Activated CD4-positive, alpha-beta T cell treated with anti-CD3 and anti-CD28 coated beads, Interleukin-10, Interleukin-2, amounts not matched to agents 100 ng/mL and 50 ng/mL, durations not matched to agents 16 hours and 8 hours (primary cell): ENCODE results near the gene MFAP4.
"Not testable (repeated sequence)": the region's sequence is repeated elsewhere in the genome, so short reads cannot be mapped to it uniquely, and the experiment has no call there.

Experiments
- DNase-seq: peaks from one replicate; pipeline ENCODE4 v3.0.0-alpha.2; 2020

MFAP4 gene

DNA sequence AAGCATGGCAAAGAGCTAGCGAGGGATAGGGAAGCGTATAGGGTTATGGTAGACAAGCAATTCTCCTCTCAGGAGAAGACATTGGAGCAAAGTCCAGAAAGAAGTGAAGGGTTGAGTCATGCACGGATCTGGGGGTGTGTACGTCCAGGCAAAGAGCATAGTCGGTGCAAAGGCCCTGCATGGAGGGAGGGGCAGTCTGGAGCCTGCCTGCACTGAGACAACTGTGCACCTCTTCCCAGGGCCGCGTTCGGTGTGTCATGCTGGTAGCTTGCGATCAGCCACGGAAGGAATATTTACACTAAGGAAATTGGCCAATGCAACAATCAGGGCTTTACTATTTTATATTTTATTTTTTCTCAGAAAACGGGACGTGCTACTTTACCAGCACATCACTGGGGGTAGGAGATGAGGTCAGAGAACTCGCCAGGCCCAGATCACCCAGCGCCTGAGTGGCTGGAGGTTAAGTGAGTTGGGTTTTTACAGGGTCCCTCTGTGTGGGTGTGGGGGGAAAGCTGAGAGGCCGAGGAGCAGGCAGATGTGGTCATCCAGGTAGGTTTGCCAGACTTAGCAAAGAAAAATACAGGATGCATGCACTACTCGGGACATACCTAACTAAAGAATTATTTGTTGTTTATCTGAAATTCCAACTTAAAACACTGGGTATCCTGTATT, 17.7 kb downstream of the MFAP4 start:
- no peak for DNase-seq

DNA sequence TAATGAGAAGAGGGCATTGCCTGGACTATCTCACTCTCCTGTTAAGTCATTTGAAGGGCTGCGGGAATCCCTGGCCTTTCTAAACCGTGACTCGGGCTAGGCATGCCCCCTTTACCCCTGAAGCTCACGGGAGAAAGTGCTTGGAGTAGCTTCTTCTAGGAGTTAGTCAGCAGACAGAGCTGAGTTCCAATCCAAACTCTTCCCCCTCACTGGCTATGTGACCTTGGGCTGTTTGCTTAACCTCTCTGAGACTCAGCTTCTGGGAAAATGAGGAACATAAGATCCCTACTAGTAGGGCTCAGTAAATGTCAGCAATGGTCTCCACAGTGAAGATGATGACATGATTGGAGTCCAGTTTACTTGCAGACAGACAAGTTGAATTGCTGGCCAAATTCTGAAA, 18.8 kb downstream of the MFAP4 start:
- DNase-seq: no peak

DNA sequence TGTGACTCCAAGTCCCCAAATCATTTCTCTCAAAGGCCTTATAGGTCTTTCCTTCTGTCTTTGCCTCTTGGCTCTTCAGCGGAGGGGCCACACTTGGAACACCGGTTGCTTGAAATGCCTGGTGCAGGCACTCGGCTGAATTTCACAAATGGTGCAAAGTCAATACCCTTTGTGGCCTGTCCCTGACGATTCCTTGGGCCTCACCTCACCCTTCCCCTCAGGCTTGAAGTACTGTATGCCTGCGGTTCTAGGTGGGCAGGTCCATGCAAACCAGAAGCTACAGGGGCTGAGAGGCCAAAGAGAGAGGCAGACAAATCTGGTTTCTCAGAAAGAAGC, 20.4 kb downstream of the MFAP4 start:
- DNase-seq: no peak

DNA sequence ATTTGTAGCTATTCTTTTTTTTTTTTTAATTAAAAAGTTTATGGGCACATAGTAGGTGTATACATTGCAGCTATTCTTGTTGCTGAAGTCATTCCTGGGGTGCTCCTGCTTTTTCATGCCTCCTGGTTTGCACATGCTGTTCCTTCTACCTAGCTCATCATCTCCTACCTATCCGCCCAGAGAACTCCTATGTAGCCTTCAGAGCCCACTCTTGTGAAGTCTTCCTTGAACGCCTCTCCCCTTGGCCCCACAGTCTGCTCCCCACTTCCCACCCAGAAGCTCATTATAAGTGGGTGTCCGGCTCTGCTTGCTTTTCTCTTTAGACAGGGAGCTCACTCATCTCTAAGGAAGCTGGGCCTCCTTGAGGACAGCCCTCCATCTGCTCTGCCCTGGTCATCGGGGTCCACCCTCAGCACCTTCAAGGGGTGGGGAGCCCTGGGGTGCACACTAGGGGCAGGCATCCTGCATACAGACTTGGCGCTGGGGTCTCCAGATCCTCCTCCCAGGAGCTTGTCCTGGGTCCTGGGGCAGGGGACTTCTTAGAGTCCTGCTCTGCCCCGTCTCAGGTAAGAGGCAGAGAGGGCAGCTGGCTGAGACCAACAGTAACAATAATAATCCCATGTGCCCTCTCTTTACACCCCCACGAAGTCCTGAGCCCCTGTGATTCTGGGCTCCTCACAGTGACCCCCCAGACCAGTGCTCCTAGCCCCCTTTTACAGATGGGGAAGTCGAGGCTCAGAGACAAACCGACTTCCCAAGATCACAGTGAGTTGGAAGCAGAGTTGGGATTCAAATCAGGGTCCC, 21.0 kb downstream of the MFAP4 start:
- no peak for DNase-seq

DNA sequence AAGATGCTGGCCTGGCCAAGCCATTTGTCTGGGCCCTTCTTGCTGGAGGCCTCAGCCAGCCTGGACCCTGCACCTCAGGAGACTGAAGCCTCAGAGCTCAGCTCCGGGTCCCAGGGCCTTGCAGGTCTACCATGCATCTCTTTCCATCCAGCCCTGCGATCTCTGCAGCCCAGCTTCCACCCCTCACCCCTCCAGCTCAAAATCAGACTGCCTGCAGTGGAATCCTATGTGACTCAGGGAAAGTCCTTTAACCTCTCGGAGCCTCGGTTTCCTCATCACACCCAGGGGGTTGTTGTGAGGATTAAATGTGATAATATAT, 21.5 kb downstream of the MFAP4 start:
- no peak for DNase-seq

DNA sequence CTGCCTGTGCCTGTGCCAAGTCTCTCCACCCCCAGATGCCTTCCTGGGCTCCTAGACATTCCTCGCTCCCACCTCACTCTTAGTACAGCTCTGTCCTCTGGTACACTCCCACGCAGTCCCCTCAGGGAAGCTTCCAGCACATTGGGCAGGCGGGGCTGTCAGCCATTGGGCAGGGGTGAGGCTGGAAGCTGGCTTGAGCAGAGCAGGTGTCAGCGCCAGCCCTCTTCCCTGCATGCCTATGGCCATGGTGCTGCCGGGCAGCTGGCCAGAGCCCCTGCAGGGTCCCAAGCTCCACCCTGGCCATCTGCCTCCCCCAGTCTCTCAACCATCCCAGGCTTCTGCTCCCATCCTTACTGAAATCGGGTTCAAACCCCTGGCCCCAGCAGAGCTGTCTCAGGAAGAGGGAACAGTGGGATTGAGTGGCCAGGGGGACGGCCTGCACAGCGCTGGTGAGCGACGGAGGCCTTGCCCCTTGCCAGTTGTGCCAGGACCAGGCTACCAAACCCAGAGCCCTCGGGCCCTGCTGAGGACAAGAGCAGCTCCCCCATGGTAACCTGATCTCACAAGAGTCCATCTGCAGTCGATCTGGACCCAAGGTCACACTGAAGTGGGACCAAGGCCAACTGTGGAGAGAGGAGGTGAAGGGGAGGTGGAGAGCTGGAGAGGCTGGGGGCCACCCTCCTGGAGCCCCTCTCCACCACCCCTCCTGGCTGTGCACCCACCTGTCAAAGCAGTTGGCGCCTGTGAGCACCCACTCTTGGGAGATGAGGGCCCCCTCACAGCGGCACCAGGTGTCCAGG, 22.1 kb downstream of the MFAP4 start:
- no peak for DNase-seq

DNA sequence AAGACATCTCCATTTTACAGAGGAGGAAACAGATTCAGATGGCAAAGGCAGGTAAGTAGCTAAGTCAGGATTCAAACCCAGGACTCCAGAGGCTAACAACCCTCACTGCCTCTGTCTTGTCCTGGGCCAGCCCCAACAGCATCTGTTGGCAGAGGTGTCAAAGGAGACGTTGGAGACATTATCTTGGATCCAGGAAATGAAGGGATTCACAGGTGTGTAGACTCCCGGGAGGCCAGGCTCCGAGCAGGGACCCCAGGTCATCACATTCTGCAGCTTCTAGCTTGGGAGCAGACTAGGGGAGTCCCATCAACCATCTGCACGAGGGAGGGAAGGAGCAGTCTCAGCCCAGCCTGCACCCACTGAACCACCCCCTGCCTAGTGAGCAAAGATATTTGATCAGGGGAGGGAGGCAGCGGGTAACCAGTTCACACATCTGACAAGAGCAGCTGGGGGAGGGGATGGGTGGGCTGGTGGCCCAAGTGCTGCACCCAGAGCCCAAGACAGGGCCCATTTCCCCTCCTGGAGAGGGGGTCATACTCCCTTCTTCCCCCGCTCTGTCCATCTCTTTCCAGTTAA, 23.4 kb downstream of the MFAP4 start:
- no peak for DNase-seq

DNA sequence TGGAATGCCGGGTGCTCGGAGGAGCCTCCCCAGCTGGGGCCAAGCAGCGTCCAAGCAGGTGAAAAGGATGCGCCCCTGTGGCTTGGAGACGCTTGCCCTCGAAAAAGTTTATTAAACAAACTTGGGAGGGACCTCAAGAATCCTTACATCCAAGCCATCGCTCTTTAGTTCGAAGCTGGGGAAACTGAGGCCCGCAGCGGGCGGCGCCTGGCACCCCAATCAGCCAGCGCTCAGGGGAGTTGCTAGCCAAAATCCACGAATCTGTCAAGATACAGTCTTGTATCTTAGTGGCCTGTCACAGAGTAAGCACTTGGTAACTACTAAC, 23.9 kb downstream of the MFAP4 start:
- no peak for DNase-seq

DNA sequence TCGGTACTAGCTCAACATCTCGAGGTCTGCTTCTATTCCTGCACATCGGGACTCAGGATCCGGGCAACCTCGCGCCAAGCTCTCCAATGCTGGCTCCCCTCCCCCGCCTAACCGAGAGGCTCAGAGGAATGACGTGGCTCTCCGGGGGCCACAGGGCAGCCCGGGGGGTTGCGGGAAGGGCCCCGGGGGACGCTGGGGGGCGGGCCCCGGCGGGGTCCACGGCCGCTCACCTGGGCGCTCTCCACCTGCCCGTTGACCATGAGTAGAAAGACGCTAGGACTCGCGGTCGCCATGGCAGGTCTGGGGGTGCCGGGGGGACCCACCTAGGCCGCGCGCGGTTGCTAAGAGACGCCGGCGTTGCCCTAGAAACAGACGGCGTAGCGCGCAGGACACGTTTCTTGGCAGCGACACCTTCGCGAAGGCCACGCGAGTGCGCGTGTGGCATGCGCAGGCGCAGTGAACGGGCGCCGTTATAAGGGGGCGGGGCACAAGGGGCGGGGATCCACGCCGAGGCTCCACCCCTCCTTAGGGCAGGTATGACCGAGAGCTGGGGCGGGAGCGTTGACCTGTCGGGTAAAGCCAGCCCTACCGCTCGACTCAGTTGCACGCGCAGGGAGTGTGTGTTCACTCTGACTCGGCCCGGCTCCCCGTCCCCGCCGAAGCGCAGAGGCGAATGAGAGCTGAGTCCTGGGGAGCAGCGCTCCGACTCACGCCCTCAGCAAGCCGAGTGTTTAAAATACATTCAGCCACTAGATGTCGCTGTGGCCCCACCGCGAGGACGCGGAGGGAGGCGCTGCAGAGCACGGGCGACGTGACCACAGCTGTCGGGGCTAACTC, 24.5 kb downstream of the MFAP4 start, which contains the start of gene B9D1:
TSS of gene B9D1 (minus strand) at position 447 of the 837 bp plus-strand sequence. CDS start at position 293, 154 bp downstream.
- DNase-seq: peak; percentile 93

DNA sequence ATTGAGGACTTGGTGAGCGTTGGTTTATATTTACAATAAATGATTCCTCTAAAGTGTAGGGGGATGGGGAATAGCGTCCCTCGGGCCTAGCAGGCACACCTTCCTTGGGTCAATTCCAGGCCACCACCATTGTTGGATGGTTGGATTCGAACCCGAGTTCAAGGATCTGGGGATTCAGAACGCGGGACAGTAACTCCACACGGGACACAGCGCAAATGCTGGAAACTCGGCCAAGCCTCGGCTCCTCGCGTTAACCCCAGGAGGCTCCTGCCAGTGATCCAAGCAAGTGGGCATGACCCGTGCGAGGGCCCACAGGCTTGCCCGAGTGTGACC, 25.1 kb downstream of the MFAP4 start:
- no peak for DNase-seq

DNA sequence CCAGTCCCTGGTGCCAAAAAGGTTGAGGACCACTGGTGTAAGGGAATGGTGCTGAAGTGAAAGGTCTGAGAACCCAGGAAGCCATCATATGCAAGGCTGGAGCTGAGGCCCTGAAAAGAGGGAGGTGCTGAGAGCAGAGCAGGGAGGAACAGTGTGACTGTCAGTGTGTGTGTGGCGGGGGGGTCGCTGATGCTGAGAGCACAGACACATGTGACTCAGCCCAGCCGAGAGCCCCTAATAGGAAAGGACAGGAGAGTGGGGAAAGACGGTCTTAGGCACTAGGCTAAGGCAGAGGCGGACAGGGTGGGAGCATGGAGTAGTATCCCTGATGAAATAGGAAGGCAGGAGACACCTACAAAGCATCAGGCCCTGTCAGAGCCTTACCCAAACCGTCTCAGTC, 25.7 kb downstream of the MFAP4 start:
- no peak for DNase-seq

DNA sequence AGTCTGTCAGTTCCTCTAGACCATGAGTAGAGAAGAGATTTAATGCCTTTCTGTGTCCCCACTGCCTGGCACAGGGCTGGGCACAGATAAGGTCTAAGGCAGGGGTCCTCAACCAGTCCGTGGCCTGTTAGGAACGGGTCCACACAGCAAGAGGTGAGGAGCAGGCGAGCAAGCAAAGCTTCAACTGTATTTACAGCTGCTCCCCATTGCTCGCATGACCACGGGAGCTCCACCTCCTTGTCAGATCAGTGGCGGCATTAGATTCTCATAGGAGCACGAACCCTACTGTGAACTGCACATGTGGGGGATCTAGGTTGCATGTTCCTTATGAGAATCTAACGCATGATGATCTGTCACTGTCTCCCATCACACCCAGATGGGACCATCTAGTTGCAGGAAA, 26.2 kb downstream of the MFAP4 start:
- DNase-seq: no peak

DNA sequence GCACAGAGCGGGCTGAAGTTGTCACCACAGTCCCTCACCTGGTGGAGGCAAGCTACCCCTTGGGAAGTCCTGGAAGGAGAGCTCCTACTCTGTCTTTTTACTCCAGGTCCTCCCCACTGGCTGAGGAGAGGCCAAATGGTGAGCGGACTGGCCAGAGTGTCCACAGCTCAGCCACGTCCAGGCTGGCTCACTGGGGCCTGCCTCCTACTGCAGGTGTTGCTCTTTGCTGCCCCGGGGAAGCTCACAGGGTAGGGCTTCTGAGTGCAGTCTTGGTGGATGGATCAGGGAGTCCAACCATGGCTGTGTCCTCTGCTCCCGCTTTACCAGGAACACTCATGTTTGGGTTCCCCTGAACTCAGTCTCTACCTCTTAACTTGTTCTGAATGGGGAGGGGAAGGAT, 27.1 kb downstream of the MFAP4 start:
- no peak for DNase-seq

DNA sequence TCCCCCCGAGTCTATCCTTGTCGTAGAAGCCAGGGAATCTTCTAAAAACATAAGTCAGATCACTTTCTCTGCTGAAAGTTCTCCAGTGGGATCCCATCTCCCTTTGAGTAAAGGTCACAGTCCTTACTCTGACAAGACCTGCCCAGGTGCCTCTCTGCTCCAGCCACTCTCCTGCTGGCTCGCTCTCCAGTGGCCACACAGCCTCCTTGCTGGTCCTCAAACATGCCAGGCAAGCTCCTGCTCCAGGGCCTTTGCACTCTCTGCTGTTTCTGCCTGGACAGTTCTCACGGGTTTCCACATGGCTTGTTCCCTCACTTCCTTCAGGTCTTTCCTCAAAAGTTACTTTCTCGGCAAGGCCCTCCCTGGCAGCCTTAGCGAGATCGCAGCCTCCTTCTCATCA, 27.8 kb downstream of the MFAP4 start:
- DNase-seq: no peak

DNA sequence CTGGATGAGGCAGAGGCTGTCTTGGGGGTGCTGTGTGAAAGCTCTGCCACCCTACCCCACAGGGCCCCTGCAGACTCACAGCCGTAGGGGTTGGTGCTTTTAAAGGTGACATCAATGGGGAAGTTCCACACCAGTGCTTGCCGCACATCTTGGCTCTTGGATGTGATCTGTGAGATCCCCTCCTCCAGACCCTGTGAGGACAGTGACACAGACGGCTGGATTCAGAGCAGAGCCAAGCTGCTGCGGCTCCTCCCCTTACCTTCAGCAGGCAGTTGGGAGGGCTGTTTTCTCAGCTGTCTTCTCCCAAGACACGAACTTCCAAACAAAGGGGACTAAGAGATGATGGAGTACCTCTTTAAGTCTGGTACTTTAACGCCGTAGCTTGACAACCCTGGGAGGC, 29.2 kb downstream of the MFAP4 start:
- no peak for DNase-seq

DNA sequence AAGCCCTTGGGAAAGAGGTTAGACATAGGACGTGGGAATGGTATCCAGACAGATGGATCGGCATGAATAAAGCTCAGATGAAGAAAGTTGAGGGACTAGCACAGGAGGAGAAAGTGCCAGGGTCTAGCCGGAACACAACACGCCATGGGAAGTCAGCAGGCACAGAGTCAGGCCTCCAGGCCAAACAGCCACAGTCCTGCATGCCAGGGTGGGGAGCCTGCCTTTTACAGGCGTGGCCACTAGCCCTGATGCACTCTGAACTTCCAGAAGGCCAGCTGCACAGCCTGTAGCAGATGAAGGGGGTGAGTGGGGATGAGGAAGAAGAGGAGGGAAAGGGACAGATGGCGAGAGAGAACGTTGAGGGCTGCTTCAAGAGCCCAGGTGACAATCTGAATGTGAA, 29.6 kb downstream of the MFAP4 start:
- DNase-seq: no peak

DNA sequence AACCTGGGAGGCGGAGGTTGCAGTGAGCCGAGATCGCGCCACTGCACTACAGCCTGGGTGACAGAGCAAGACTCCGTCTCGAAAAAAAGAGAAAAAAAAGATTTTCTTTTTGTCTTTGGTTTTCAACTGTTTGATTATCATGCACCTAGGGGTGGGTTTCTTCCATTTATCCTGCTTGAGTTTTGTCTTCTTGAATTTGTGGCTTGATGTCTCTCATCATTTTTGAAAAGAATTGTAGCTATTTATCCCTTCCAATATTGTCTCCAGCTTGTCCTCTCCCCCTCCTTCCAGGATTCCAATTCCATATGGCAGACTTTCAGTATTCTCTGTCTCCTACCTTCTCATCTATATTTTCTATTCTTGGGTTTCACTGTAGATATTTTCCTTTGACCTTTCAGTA, 32.2 kb downstream of the MFAP4 start:
- DNase-seq: no peak

DNA sequence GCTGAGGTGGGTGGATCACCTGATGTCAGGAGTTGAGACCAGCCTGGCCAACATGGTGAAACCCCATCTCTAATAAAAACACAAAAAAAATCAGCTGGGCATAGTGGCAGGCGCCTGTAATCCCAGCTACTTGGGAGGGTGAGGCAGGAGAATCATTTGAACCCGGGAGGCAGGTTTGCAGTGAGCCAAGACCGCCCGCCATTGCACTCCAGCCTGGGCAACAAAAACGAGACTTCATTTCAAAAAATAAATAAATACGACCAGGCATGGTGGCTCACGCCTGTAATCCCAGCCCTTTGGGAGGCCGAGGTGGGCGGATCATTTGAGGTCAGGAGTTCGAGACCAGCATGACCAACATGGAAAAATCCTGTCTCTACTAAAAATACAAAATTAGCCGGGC, 33.6 kb downstream of the MFAP4 start:
- DNase-seq: not testable (repeated sequence)

DNA sequence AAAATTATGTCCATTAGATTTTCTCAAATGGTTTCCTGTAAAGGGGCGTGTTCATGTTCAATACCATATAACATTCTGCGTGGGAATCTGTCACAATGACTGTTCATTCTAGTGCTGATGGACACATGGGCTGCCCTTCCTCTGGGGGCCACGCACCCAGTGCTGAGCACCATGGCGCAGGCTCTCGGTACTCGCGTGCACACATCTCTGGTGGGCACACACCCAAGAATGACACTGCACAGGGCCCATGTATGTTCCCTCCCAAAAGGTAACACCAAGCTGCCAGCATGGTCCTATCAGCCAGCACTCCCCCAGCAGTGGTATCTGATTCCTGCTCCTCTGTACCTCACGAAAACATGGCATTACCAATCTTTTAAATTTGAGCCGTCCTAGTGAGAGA, 38.2 kb downstream of the MFAP4 start:
- no peak for DNase-seq

DNA sequence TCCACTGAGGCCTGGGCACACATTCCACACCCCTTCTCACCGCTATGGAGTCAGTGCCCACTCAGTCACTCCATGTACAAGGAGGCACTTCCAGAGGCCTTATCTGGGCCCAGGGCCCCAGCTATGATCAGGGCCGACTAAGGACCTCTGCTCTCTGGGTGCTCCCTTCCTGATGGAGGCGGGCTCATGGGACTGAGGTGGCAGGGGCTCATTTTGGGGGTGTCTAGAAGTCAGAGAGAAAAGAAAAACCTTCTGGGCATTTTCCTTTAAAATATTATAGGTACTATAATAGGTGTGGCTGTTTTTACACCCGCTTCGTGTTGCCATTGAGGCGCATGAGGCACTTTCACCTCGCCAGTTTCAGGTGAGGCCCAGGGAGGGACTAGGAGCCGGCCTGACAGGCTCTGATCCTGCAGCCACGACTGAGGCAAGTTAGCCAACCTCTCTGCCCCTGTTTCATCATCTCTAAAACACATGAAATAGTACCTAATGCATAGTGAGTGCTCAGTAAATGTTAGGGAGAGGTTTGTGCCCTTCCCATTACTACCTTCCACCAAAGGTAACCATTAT, 38.8 kb downstream of the MFAP4 start:
- DNase-seq: no peak

DNA sequence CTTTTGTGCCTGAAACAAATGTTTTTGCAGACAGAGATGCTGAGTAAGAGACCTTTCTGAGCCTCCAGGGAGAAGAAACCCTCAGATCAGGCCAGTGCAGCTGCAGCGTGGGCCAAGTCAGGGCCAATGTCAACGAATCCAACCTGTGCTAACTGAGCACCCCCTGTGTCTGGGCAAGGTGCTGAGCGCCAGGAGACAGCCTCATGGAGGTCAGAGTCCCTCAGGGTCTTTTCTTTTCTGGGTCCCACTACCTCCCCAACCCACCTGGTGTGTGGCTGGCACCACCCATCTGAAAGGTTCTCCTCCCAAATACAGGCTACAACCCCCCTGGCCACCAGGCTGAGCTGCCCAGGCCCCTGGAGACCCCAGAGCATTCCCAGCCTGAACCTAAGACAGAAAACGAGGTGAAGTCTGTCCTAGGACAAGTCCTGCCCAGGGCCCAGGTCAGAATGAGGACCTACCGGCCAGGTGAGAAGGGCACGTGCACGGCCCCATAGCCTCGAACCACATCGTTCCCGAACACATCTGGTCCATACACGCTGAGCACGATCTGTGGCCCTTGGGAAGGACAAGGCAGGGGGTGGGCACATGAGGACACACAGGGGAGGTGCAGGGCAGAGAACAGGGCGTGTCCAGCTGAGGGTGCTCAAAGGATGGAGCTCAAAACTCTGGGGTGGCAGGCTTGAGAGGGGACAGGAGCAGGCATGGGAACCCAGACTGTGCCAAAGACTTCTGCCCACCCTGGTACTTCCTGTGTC, 39.5 kb downstream of the MFAP4 start:
- no peak for DNase-seq
